HUES48 (cell line): ENCODE results near the gene SERPINB7.

ENCODE experiments used
- H3K27ac ChIP-seq: one replicate; pipeline ENCODE4 v1.7.0; 2013; ENCODE audit warnings: low read depth, low read length, inconsistent platforms
- H3K27me3 ChIP-seq: 2 replicates; pipeline ENCODE4 v1.6.1; 2013; ENCODE audit warnings: mild to moderate bottlenecking, low read length; ENCODE audit not compliant: control insufficient read depth, insufficient read depth
- H3K36me3 ChIP-seq: 2 replicates; pipeline ENCODE4 v1.6.1; 2013; ENCODE audit warnings: low read length; ENCODE audit not compliant: control insufficient read depth, insufficient read depth
- H3K4me1 ChIP-seq: 2 replicates; pipeline ENCODE4 v1.6.1; 2013; ENCODE audit warnings: mild to moderate bottlenecking, low read length; ENCODE audit not compliant: control insufficient read depth, insufficient read depth
- H3K4me3 ChIP-seq: 2 replicates; pipeline ENCODE4 v1.5.1; 2013; ENCODE audit warnings: mild to moderate bottlenecking, low read depth, low read length
- H3K9ac ChIP-seq: 2 replicates; pipeline ENCODE4 v1.6.1; 2013; ENCODE audit warnings: mild to moderate bottlenecking, low read depth, low read length, moderate library complexity
- H3K9me3 ChIP-seq: 2 replicates; pipeline ENCODE4 v1.6.1; 2013; ENCODE audit warnings: low read length; ENCODE audit not compliant: control insufficient read depth, insufficient read depth

Gene SERPINB7, protein sequence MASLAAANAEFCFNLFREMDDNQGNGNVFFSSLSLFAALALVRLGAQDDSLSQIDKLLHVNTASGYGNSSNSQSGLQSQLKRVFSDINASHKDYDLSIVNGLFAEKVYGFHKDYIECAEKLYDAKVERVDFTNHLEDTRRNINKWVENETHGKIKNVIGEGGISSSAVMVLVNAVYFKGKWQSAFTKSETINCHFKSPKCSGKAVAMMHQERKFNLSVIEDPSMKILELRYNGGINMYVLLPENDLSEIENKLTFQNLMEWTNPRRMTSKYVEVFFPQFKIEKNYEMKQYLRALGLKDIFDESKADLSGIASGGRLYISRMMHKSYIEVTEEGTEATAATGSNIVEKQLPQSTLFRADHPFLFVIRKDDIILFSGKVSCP

DNA sequence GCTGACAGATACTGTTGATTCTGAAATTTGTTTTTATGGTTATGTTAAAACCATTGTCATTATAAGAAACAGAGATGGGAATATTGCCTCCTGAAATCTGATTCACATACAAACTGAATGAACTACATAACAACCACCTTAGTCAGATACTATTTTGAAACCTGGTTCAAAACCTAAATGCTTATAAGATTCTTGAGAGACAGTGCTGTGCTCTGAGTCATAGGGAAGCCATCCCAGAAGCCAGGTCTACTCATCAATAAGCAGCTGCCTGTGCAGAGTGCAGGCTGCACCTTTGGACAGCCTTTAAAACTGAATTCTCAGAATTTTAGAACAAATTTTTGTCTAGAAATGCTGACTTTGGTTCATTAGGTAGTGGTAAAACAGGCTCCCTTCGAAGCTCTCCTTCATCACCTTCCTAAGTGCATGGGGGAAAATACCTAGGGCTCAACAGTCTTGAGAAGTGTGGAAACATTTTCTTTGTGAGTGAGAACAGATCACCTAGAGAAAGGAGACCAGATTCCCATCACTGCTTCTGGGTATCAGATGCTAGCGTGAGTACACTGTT lies at the start of gene SERPINB7:
TSS of gene SERPINB7 (plus strand) at position 253 of the 565 bp plus-strand sequence. CDS start 6,955 bp downstream, outside the sequence.
- Histone ChIP-seq H3K27me3 (no peaks in the 10 kb centered on the region), H3K36me3 (no peaks in the 10 kb centered on the region), H3K9me3 (no peaks in the 10 kb centered on the region), H3K4me3 (no peak within 1 kb of the TSS), H3K9ac (no peak within 1 kb of the TSS), H3K27ac (no peak within 1 kb of the TSS), H3K4me1 (peaks cover 9% of the 10 kb centered on the region)

DNA sequence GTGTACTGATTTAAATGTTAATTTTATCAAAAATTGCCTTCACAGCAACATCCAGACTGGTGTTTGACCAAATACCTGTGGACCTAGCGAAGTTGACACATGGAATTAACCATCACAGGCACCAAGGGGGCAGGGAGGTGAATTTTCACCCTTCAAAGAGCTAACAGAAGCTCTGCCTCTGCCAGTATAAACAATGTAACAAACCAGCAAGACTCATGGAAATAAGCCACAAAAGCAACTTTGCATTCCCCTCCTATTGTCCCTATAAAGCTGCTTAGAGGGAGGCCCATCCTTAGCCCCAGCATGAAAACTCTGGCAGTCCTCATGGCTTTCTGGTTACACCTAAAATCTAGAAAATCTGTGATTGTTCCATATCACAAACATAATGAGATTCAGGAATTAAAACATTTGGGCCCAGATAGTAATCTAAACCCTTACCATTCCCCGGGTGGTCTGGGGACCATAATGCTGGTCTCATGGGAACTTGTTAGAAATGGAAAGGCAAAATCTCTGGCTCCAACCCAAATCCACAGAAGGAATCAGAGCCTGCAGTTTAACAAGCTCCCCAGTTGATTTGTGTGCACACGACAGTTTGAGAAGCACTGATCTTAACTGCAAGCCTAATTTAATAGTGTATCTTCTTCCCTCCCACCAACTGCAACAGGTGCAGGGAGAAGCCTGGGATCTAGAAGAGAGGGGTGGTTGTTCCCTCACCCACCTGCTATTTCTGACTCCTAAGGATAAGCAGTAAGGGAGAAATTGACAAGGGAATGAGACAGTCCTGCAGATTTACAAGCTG lies 49.3 kb upstream of the SERPINB7 start:
- H3K27ac ChIP-seq, result peak overlapping the region; percentile 29
- no peaks in the 10 kb centered on the region for H3K36me3 ChIP-seq
- H3K9me3 ChIP-seq, result no peaks in the 10 kb centered on the region
- peaks cover 7% of the 10 kb centered on the region; the same call in 1 of the 2 replicates for H3K4me1 ChIP-seq
- H3K9ac ChIP-seq, result no peak overlapping the region
- no peak overlapping the region for H3K4me3 ChIP-seq
- no peaks in the 10 kb centered on the region for H3K27me3 ChIP-seq

DNA sequence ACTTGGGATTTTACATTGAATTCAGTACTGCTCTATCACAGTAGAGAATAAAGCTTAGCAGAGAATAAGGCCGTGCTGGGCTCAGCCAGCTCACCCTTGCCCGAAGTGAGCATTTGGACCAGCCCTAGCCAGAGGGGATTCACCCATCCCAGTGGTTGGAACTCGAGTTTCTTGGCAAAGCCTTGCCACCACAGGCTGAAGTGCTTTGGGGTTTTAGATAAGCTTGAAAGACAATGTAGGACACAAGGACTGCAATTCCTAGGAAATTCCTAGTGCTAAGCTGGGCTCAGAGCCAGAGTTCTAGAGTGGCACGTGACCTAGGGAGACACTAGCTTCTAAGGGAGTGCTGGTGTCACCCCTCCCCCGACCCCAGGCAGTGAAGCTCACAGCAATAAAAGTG lies 44.4 kb upstream of the SERPINB7 start:
- no peak overlapping the region for H3K27ac ChIP-seq
- H3K9ac ChIP-seq, result no peak overlapping the region
- H3K4me3 ChIP-seq, result no peak overlapping the region

DNA sequence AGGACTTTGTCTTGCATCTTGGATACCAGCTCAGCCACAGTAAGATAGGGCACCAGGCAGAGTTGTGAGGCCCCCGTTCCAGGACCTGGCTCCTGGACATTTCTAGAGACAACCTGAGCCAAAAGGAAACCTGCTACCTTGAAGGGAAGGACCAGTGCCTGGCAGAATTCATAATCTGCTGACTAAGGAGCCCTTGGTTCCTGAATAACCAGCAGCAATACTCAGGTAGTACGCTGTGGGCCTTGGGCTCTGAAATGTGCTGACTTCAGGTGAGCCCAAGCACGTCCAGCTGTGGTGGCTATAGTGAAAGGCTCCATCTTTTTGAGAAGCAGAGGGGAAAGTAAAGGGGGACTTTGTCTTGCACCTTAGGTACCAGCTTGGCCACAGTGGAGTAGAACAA lies 44.0 kb upstream of the SERPINB7 start:
- no peak overlapping the region for H3K9ac ChIP-seq
- H3K9me3 ChIP-seq, result no peaks in the 10 kb centered on the region
- no peaks in the 10 kb centered on the region for H3K36me3 ChIP-seq
- no peaks in the 10 kb centered on the region for H3K4me1 ChIP-seq
- no peaks in the 10 kb centered on the region for H3K27me3 ChIP-seq
- no peak overlapping the region for H3K4me3 ChIP-seq
- H3K27ac ChIP-seq, result no peak overlapping the region

More for the DNA sequence above, 44.4 kb upstream of the SERPINB7 start:
- H3K4me1 ChIP-seq, result peaks cover 4% of the 10 kb centered on the region; the same call in 1 of the 2 replicates
- H3K9me3 ChIP-seq, result no peaks in the 10 kb centered on the region
- H3K27me3 ChIP-seq, result no peaks in the 10 kb centered on the region
- H3K36me3 ChIP-seq, result no peaks in the 10 kb centered on the region

DNA sequence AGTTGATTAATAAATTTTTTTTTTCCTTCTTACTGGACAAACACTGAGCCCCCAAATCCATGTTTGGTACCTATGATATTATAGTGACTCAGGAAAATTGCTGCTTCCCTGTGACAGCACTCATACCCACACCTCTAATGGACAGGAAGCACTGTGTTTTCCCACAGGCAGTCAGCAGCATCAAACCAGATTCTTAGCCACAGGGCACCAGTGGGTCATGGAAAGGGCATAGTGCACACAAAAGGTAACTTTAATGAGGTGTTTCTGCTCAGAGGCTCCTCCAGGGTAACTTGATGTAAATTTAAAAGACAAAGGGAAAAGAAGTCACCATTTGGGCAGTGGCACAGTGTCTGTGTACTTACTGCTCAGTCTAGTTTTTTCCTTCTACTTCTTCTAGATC lies 38.3 kb upstream of the SERPINB7 start:
- H3K4me1 ChIP-seq, result no peaks in the 10 kb centered on the region
- H3K9me3 ChIP-seq, result no peaks in the 10 kb centered on the region
- no peak overlapping the region for H3K4me3 ChIP-seq
- H3K27ac ChIP-seq, result no peak overlapping the region
- H3K9ac ChIP-seq, result no peak overlapping the region
- no peaks in the 10 kb centered on the region for H3K27me3 ChIP-seq
- no peaks in the 10 kb centered on the region for H3K36me3 ChIP-seq

DNA sequence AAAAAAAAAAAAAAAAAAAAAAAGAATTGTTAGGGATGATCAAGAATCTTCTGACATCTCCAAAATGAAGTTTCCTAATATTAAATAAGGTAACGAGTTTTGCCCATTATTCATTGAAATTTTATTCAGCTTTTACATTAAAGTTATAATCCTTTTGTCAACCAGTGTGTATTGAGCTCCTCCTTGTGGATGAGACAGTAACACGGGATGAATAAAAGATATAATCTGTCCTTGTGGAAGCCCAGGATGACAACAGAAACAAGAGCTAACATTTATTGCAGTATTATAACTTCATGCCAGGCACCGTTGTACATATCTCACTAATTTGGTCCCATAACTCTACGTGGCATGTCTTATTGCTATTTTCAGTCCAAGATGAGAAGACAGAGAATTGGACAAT lies 33.4 kb upstream of the SERPINB7 start:
- H3K4me3 ChIP-seq, result no peak overlapping the region

DNA sequence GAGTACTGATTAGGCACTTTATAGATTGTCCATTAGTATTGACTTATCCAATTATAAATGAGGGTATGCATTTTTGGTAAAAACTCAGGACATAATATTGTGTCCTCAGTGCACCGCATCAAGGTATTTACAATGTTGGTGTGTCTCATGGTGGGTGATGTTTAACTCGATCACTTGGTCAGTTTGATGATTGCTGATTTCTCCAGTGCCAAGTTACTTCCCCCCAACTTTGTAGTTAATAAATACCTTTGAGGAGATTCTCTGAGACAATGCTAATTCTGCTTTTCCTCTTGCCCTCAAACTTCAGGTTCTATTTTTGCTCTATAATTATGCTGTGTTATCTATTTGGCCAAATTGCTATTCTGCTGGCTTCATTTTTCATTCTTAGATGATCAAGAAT lies 28.2 kb upstream of the SERPINB7 start:
- H3K36me3 ChIP-seq, result no peaks in the 10 kb centered on the region
- H3K4me1 ChIP-seq, result no peaks in the 10 kb centered on the region
- H3K27me3 ChIP-seq, result no peaks in the 10 kb centered on the region
- H3K9ac ChIP-seq, result no peak overlapping the region
- no peaks in the 10 kb centered on the region for H3K9me3 ChIP-seq
- no peak overlapping the region for H3K27ac ChIP-seq
- no peak overlapping the region for H3K4me3 ChIP-seq

More for the DNA sequence above, 33.4 kb upstream of the SERPINB7 start:
- Histone ChIP-seq H3K9me3 (no peaks in the 10 kb centered on the region), H3K4me1 (no peaks in the 10 kb centered on the region), H3K36me3 (no peaks in the 10 kb centered on the region), H3K9ac (no peak overlapping the region), H3K27ac (no peak overlapping the region), H3K27me3 (no peaks in the 10 kb centered on the region)

DNA sequence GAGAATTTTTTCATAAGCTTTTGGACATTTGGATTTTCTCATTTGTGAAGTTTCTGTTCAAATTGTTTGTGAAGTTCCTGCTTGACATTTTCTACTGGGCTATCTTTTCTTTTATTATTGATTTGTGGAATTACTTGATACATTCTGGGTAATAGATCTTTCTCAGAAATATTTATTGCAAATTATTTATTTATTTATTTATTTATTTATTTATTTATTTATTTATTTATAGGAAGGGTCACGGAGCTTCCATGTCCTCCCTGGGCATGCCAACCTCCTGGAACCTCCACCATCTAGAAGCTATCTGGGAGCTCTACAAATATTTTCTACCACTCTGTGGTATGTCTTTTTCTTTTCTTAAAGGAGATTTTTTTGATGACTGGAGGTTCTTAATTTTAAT lies 25.7 kb upstream of the SERPINB7 start:
- H3K36me3 ChIP-seq, result no peaks in the 10 kb centered on the region
- H3K27ac ChIP-seq, result no peak overlapping the region
- H3K27me3 ChIP-seq, result no peaks in the 10 kb centered on the region
- no peaks in the 10 kb centered on the region for H3K9me3 ChIP-seq
- H3K4me1 ChIP-seq, result no peaks in the 10 kb centered on the region
- H3K9ac ChIP-seq, result no peak overlapping the region
- H3K4me3 ChIP-seq, result no peak overlapping the region

DNA sequence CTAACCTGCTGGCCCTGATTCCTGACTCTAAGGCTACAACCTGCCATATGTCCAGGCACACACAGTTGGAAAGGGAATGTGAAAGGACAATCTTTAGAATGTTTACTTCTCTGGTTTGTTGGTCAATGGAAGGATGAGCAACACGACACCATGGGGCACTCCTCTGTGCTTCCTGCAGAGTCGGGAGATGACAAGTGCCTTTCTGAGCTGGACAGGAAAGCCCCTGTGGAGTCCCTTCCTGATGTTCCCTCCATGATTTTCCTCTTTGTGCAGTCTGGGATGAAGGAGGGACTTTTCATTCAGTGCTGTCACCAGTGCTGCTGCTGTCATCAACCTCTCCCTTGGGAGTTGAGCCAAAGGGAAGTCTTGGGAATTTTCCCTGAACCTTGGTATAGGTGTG lies 22.6 kb upstream of the SERPINB7 start:
- Histone ChIP-seq H3K4me3 (no peak overlapping the region), H3K36me3 (no peaks in the 10 kb centered on the region), H3K9me3 (no peaks in the 10 kb centered on the region), H3K9ac (no peak overlapping the region), H3K4me1 (no peaks in the 10 kb centered on the region), H3K27ac (no peak overlapping the region), H3K27me3 (no peaks in the 10 kb centered on the region)

DNA sequence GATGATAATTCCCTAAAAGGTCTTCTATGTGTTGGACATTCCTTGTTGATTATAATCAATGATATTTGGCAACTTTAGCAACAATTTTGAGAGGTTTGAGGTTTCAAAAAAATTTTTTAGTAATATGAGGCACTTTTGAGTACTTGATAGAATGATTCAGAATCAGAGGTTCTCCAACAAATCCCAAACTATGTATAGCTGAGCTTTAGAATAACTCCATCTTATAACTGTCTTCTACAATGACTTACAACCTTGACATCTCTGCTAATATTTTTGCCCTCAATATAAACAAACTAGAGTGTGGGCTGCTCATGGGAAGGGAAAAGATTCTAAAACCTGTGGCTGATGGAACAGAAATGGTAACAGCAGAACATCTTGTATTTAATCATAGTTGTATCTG lies 21.5 kb upstream of the SERPINB7 start:
- Histone ChIP-seq H3K27me3 (no peaks in the 10 kb centered on the region), H3K9ac (no peak overlapping the region), H3K27ac (no peak overlapping the region), H3K4me1 (no peaks in the 10 kb centered on the region), H3K9me3 (0 out of 2 replicates have a peak, but pooled peaks cover 2% of the 10 kb centered on the region), H3K4me3 (no peak overlapping the region), H3K36me3 (no peaks in the 10 kb centered on the region)

DNA sequence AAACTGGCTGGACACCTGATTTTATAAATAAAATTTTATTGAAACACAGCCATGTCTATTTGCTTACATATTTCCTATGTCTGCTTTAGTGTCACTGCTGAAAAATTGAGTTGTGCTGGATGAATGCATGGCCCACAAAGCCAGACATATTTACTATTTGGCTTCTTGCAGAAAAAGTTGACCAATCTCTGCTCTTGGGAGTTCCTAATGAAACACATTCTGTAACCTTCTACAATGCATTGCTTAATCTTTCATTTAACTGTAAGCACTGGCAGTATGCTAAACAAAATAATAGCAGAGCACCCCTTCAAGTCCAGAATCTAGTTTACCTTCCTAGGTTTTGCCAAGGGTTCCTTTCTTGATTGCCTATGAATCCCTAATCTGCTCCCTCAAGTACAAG lies 17.7 kb upstream of the SERPINB7 start:
- no peak overlapping the region for H3K4me3 ChIP-seq

More for the DNA sequence above, 17.7 kb upstream of the SERPINB7 start:
- Histone ChIP-seq H3K9me3 (peaks cover 12% of the 10 kb centered on the region), H3K27me3 (no peaks in the 10 kb centered on the region), H3K36me3 (no peaks in the 10 kb centered on the region), H3K4me1 (no peaks in the 10 kb centered on the region), H3K9ac (no peak overlapping the region), H3K27ac (no peak overlapping the region)
